GM21529 (cell line): Measurements from ENCODE around the gene CDC42EP3.

ENCODE experiments used
- ATAC-seq: cut with Tn5 transposase; IDR thresholded peaks from one replicate; pipeline ENCODE4 v1.9.1; 2021; ENCODE audit not compliant: unreplicated experiment

CDC42EP3 gene

DNA sequence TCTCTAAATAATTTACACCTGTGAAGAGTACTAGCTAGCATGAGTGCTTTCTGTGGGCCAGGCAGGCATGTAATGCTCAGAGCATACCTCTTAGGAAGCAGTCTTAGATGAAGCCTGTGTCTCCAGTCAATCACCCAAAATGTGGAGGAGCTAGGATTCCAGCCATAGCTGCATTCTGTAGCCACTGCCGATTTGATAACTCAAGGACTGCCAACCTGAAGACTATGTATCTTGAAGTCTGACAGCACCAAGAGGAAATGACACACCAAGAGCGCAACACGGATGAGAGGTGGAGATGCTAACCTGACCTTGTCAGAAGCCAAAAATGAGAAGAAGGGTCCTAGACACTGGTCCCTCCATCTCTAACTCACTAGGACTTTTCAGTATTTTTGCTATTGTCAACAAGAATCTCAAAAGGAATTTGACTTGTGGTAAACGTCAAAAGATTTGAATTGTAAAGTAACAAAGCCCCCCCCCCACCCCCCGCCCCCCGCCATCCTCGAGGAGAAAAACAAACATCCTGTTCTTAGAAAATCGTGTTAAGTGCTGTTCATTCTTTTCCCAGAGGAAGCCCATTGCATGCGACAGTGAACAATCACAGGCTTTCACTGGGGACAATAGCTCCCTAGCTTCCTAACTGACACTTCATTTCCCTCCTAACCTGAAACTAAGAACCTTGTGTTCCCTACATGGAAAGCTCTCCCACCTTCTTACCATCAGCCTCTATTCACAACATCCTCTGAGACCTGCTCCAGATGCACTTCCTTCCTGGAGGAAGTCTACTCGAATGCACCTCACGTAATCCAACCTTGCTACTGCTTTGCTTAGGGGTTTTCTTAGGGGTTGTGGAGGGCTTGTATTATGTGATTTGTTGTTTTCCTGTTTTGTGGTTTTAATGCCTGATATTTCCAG is 14.7 kb downstream of the CDC42EP3 start:
- ATAC-seq, result no peak

DNA sequence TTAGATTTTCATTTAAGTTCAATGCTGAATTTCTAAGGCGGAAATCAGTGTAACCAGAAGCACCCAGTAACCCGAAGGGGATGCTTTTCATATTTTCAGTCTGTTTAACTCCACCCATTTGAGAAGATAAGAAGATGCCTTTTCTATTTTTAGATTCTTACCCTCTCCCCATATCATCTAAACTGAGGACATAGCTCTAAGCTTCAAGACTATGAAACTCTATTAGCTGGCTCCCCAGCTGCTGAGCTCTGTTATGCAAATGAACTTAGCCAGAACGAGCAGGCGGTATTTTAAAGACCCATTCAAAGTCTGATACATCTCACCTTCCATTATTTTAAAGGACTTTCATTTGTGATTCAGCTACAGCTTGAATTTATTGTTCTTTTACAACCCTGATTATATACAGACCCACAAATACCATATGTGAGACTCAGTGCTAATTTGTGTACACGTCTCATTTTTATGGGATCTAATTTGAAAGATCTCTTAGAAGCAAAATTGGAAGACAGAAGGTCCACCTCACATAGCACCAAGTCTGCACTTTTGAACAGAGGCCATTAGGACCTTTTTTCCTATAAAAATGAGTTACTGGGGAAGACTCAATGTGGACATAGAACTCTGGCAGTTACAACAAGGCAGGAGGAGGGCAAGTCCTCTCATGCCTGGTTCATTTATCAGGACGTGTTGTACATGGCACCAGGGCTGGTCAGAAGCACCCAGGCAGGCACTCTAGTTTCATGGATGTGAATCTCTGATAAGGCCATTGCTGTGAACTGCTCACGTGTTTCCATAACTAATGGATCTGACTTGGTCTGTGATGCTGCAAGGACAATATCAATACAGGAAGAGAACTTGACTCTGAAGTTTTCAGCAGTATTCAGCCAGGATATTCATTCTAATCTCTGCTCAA is 16.3 kb downstream of the CDC42EP3 start:
- ATAC-seq, result peak; percentile 79

DNA sequence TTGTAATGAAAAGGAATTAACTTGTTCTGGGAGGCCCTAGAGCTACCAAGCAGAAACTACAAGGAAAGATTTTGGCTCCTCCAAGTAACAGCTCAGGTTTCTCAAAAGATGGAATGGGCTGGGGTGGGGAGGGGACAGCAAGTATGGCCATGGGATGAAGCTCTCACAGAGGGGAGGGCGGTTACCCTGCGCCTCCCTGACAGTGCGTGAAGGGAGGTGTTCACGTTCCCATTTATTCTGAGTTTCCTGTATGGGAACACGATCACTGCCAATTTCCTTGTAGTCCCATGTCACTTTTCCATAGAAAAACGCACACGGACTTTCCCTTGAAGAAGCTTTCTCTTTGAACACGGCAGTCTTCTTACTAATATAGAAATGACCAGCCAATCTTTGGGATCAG is 17.0 kb downstream of the CDC42EP3 start:
- no peak for ATAC-seq

DNA sequence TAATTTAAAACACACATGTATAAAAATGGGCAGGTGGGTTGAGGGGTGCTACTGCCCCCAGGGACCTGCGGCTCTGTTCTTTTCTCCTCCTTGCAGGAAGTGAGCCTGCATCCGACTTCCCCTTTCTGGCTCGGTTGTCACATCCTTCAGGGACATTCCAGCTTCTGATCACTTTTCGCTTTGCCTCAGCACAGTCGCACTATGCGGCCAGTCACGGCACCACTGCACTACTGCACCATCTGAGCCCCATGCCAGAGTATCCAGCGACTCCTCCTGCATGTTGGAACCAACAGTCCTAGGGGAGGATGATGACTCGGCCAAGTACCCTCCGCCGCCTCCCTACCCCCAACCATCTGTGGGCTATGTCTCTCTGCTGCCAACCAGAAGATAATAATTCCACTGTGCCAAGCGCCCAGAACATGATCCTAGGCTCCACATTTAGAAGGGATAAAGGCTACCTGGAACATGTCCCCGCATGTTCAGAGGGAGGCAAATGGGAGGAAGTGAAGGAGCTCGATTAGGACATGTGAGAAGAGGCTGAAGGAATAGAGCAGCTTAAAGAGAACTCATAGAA is 17.6 kb downstream of the CDC42EP3 start:
- peak; percentile 31 for ATAC-seq

DNA sequence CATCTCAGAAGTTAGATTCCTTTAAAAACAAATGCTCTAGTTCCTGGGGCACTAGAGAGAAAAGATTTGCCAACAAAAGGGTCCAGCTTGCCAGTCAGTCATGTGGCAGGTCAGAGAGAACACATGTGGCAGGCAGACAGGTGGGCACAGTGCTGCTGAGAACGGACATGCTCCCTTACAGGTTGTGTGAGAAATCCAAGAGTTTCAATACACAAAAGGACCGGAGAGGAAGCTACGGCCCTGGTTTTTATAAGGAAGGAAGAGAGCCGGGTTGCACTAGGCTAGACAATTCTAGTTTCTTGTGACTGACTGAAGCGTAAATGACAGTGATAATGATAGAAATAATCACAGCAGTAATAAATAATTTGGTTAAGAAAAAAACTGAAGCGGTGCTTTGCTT is 18.3 kb downstream of the CDC42EP3 start:
- ATAC-seq, result no peak

DNA sequence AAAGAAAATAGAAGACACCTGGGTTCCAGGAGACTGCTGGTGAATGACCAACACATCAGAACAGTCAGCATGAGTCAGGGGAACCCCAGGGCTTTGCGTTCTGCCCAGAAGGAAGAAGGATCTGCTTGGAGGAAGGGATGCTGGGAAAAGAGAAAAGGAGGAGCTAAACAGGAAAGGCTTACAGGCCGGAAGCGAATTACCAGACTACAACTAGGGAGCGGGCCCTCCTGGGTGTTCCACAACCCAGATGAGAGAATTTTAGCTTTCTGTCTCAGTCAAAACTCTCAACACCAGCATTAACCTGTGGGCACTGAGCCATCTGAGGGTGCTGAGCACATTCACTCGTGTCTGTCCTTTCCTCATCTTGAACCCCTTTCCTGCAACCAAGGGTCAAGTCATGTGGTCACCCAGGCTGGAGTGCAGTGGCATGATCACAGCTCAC is 19.2 kb downstream of the CDC42EP3 start:
- no peak for ATAC-seq

DNA sequence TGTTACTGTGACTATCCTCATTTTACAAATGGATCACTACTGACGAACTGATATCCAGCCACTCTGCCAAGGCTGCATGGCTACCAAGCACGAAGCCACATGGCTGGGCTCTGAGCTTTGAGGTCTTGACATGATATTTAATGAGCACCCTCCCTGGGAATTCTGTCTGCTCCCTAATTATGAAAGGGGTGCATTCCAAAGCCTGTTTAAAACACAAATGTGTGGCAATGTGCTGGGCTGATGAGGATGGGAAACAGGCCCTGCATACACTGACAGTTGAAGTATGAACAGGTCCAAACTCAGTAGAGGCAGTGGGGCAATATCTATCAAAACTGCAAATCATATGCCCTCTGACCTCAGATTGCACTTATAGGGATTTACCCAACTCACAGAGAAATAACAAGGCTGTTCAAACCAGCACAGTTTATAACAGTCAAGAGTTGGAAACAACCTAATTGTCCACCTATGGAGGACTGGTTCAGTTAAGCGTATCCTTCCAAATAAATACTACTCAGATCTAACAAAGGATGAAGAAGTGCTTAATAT is 20.8 kb downstream of the CDC42EP3 start:
- no peak for ATAC-seq

DNA sequence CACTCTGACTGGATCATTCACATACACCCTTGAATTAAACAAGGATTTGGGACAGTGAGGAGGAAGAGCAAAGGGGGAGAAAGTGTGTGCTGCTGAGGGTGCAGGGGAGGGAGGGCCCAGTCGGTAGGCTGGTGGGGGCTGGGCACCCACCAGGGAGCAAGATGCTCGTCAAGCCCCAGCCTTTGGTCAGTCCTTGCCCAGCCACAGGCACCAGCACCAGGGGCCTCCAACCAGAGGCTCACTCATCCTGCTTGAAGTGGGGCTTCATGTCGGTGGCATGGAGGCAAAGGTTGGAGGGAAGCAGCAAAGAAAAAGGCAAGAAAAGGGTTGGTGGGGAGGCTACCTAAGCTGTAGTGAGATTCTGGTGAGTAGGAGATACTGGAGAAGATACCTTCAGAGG is 21.9 kb downstream of the CDC42EP3 start:
- ATAC-seq, result no peak

DNA sequence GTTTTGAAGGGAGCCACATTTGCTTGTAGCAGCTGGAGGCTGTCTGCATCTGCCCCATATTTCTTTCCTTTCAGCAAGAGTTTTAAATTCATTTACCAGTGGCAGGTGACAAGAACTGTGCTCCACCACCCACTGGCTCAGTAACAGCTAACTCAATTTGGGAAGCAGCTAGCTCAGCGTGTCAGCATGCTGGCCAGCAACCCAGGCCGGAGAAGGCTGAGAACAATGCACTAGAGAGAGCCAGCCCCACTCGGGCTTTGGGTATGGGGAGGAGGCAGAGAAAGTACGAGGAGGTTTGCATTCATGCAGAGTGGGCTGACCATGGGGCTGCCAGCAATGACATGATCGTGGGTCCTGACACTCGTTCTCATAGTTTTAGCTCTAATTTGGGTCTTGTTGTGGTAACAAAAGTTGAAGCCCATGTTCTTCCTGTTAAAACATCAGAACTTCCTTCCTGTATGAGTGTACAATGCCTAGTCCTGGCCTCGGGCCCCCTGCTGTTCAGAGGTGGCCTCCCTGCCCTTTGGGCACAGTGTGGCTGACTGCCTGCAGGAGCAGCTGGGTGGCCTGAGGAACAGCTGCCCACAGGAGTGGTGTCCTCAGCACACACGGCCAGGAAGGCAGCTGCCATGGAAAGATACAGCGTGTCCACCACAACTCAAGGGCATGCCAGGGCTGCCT is 23.0 kb downstream of the CDC42EP3 start:
- no peak for ATAC-seq

DNA sequence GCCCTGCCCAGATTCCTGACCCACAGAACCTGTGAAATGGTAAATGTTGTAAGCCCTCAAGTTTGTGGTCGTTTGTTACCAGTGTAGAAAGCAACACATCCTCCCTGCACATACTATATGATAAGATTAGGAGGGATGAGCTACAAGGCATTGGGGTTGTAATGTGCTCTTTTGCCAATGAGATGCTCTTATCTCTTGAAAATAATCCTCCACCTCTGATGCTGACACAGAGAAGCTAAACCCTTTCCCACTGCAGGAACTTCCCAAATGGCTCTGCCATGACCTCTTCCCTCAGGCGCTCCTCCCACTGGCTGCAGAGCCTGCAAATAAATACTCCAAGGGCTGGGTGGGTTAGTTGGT is 23.5 kb downstream of the CDC42EP3 start:
- no peak for ATAC-seq

DNA sequence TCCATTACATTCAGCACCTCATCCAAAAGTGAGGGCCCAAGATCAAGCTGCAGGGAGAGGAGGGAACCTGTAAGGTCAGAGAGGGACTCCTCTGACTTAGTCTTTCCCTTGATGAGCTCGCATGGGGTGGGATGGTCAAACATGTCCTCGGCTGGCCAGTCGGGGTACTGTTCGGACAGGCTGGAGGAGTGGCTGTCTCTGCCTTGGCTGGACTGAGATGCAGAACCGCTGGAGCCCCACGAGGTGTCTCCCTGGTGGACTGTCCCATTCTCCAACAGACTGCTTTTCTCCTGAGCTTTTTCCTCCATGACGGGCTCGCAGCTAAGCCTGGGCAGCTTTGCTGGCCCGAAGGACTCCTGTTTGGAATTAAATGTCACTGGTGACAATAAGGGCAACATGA is 25.6 kb downstream of the CDC42EP3 start:
- ATAC-seq, result no peak

DNA sequence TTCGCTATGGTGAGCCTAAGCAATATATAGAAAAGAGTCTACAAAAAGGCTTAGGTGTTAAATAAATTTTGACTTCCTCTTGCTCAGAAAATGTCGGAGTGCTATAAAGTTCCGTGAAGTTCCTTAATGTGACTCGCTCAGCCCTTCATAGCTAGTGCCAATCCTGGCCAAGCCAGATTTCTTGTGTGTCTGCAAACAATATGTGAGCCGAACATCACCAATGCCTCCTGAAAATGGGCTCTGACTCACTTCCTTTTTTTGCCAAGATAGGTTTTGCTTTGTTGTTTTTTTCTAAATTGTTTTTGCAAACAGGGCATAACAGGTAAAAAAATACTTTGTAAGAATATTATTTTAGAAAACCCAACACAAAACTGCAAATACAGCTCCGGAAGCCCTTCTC is 26.1 kb downstream of the CDC42EP3 start:
- no peak for ATAC-seq

DNA sequence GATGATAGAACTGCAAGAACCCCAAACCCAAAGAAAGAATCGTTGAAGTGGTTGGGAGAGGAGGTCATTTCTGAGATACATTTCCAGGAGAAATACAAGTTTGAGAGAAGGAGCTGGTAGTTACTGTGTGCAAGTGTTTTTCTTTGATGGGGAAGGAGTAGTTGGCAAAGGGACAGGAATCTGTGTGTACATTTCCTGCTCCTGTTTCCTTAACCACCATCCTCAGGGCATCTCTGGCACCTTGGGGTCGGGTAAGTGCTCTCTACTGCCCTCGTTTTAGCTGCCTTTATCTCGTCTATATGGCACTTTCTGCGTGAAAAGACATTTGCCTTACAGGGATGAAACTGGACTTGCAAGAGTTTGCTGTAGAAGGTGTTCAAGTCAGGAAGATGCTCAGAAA is 27.3 kb downstream of the CDC42EP3 start:
- no peak for ATAC-seq

DNA sequence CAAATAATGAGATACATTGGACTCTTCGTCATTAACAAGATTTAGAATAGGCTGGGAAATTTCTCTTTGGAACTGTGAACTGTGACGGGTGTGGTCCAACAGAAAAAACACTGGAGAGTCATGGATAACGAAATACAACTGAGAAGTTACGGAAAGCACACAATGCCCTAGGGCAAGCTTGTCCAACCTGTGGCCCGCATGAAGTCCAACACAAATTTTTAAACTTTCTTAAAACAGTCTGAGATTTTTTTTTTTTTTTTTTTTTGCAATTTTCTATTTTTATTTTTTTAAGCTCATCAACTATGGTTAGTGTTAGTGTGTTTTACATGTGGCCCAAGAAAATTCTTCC is 27.7 kb downstream of the CDC42EP3 start:
- ATAC-seq, result no peak

DNA sequence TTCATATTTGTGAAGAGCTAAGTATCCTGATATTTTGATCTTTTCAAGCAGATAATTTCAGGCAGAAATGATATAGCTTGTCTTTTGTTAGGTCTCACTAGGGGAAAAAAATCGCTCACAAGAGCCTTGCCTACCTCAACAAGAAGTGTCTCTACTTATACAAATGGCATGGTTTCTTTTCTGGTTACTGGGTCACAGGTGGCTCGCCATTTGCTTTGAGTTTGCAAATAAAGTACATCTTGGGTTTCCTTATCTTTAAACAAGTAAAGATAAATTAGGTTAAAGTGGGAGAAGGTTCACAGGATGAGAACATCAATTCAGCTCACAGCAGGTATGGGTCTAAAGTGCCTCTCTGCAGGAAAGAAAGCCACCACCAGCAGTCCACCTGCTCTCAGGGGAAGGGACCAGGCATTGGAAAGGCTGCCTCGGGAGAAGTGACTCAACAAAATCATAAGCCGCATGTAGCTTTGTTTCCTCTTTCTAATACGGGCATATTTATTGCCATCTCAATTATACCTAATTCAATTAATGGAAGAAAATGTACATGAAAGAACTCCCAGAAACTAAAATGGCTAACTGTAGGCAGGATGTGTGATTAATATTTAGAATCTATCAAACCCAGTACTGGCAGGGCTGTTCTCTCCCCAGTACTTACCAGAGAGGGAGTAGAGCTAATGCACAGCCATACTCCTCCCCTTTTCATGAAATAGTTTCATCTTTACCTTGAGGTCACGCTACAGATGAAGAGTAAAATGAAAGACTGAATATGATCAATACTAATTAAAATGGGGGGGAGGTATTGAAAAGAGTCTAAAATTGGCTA is 28.3 kb downstream of the CDC42EP3 start:
- no peak for ATAC-seq

DNA sequence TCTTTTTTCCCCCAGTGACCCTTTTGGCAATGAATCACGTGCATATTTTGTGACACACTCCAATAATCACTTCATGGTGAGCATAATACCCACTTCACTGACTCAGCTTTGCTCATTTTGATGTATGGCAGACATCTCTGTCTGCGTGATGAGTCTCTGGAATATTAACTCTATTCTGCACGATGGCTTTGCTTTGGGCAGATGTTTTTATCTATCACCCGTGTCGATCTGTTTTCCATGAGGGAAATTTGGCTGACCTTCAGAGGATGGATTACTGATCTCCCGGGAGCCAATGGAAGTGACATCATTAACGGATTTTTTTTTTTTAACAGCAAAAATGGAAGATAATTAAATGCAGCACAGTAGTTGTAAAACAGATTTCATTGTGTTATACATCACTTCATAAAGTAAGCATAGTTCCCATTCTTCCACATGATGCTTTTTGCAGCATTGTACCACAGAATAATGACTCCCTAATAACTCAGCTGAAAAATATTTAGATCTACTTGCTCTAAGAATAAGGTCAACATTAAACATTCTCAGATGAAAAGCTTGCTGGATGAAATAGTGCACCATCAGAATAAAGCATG is 29.8 kb downstream of the CDC42EP3 start:
- ATAC-seq, result no peak

DNA sequence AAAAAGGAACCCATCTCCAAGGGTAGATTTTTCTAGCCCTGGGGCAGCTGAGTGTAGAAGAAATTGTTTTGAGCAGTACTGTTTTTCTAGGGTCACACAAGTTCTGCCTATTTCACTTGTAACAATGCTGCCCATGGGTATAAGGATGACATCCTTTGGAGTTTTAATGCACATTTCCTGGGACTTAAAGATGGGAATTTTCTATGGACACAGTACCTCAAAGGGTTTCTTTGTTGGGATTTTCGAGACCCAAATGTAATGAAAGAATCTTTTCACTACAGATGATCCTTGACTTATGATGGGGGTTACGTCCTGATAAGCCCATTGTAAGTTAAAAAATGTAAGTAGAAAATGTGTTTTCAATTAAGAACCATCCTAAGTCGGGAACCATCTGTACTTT is 31.8 kb downstream of the CDC42EP3 start:
- no peak for ATAC-seq

DNA sequence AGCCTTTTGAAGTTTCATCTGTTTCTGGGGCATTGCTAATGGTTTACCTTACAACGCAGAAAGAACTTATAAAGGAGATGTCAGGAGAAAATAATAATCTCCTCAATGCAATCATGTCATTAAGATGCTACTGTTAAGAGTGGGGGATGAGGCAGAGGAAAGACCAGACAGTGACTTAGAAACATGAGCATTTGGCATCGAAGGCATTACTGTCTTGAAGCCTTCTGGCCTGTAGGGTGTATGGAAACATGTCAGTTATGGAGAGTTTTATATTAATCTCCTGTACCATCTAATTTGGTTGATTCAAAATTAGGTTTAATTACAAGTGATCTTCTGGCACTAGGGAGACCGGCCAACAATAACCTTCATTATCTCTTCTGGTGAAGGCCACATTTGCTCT is 32.5 kb downstream of the CDC42EP3 start:
- ATAC-seq, result no peak

DNA sequence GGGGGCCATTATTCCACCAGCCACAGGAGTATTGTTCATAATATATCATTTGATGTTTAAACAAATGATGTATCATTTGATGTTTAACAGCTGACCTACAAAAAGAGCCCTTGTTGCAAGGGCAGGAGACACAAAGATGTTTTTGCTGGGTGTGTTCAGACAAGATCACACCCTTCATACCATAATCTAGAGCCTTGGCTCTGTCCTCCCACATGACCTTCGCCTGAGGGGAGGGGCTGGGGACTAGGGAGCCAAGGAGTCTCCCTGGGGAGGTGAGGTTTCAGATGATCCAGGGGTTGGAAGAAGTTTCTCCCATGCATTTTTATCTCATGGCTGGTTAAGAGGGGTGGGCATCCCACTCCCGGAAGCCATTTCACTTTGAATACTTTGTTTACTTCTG is 33.5 kb downstream of the CDC42EP3 start:
- ATAC-seq, result no peak
